Stimulated activated CD4-positive, alpha-beta T cell treated with anti-CD3 and anti-CD28 coated beads, Interleukin-4, amount 100 ng/mL, for 48 hours (primary cell): ENCODE results near the gene TCF12.
"Not testable (repeated sequence)": the region's sequence is repeated elsewhere in the genome, so short reads cannot be mapped to it uniquely, and the experiment has no call there.

Experiments
- DNase-seq, 2 donors: peaks; one replicate each; pipeline ENCODE4 v3.0.0-alpha.2; 2020; ENCODE audit warnings: low read depth in 2 of 2

Gene TCF12

GRCh38 chr15:56916825-56917477 lies 1.5 kb upstream of the TCF12 start:
- DNase-seq, result no peak

- peak in 1 of 2 donors; percentile 0 for DNase-seq
Measured at GRCh38 chr15:56917652-56918045, 795 bp upstream of the TCF12 start.

GRCh38 chr15:56919031-56919608 lies 676 bp downstream of the TCF12 start:
- DNase-seq, result peak; percentile 38 to 48

- DNase-seq, result peak in 1 of 2 donors; percentile 2
Measured at GRCh38 chr15:56919609-56920366, 1.3 kb downstream of the TCF12 start.

GRCh38 chr15:56920367-56920627 lies 1.9 kb downstream of the TCF12 start:
- no peak for DNase-seq

GRCh38 chr15:56923174-56923591 lies 4.7 kb downstream of the TCF12 start:
- no peak for DNase-seq

GRCh38 chr15:56927816-56928215 lies 9.4 kb downstream of the TCF12 start:
- DNase-seq, result no peak

GRCh38 chr15:56929399-56929798 lies 11.0 kb downstream of the TCF12 start:
- no peak for DNase-seq

- DNase-seq, result no peak
Measured at GRCh38 chr15:56929933-56930332, 11.5 kb downstream of the TCF12 start.

- DNase-seq, result no peak
Measured at GRCh38 chr15:56930669-56931313, 12.3 kb downstream of the TCF12 start.

GRCh38 chr15:56931639-56932508 lies 13.4 kb downstream of the TCF12 start:
- DNase-seq, result no peak

- not testable (repeated sequence) for DNase-seq
Measured at GRCh38 chr15:56932509-56932868, 14.0 kb downstream of the TCF12 start.

- DNase-seq, result no peak
Measured at GRCh38 chr15:56933410-56933809, 15.0 kb downstream of the TCF12 start.

- no peak for DNase-seq
Measured at GRCh38 chr15:56933811-56934210, 15.4 kb downstream of the TCF12 start.

GRCh38 chr15:56934269-56934668 lies 15.8 kb downstream of the TCF12 start:
- DNase-seq, result no peak

GRCh38 chr15:56936929-56937328 lies 18.5 kb downstream of the TCF12 start:
- no peak for DNase-seq

GRCh38 chr15:56939257-56939656 lies 20.8 kb downstream of the TCF12 start:
- DNase-seq, result no peak

GRCh38 chr15:56940388-56940787 lies 21.9 kb downstream of the TCF12 start:
- DNase-seq, result no peak

GRCh38 chr15:56942118-56942517 lies 23.7 kb downstream of the TCF12 start:
- DNase-seq, result no peak

- no peak for DNase-seq
Measured at GRCh38 chr15:56943403-56943802, 25.0 kb downstream of the TCF12 start.

GRCh38 chr15:56944485-56944884 lies 26.0 kb downstream of the TCF12 start:
- no peak for DNase-seq

GRCh38 chr15:56946150-56946549 lies 27.7 kb downstream of the TCF12 start:
- no peak for DNase-seq
